H9 (cell line): Measurements from ENCODE around the gene RPL21. TPM values are rescaled to one million over a fixed set of nuclear protein-coding genes. Genes with fewer than 3 reads are reported as not detected.

ENCODE experiments used
- DNase-seq: peaks from one replicate; pipeline ENCODE4 v3.0.0-alpha.2; 2017
- H2AFZ ChIP-seq: one replicate; pipeline ENCODE4 v1.6.1; 2013; ENCODE audit warnings: mild to moderate bottlenecking, low read length, control low read depth, moderate library complexity
- H2AK5ac ChIP-seq: 2 replicates; pipeline ENCODE4 v1.6.1; 2013; ENCODE audit warnings: low read length, control low read depth, mixed read lengths; ENCODE audit not compliant: insufficient read length
- H2BK120ac ChIP-seq: one replicate; pipeline ENCODE4 v1.6.1; 2013; ENCODE audit warnings: low read depth, mild to moderate bottlenecking, low read length, control low read depth, inconsistent platforms; ENCODE audit not compliant: poor library complexity, severe bottlenecking
- H2BK12ac ChIP-seq: 2 replicates; pipeline ENCODE4 v1.6.1; 2013; ENCODE audit warnings: low read length, control low read depth, mixed read lengths, low read depth; ENCODE audit not compliant: insufficient read length
- H2BK15ac ChIP-seq: 2 replicates; pipeline ENCODE4 v1.6.1; 2013; ENCODE audit warnings: low read depth, low read length, control low read depth
- H2BK20ac ChIP-seq: one replicate; pipeline ENCODE4 v1.6.1; 2013; ENCODE audit warnings: low read depth, mild to moderate bottlenecking, low read length, control low read depth, inconsistent platforms; ENCODE audit not compliant: poor library complexity, severe bottlenecking
- H2BK5ac ChIP-seq: 2 replicates; pipeline ENCODE4 v1.6.1; 2013; ENCODE audit warnings: low read length, control low read depth, mixed read lengths; ENCODE audit not compliant: insufficient read length
- H3K14ac ChIP-seq: 2 replicates; pipeline ENCODE4 v1.6.1; 2013; ENCODE audit warnings: low read length, control low read depth; ENCODE audit not compliant: insufficient read depth
- H3K18ac ChIP-seq: 2 replicates; pipeline ENCODE4 v1.6.1; 2013; ENCODE audit warnings: low read depth, mild to moderate bottlenecking, mixed read lengths, low read length, control low read depth; ENCODE audit not compliant: insufficient read length
- H3K23ac ChIP-seq: 2 replicates; pipeline ENCODE4 v1.6.1; 2013; ENCODE audit warnings: low read length, control low read depth, mixed read lengths, low read depth; ENCODE audit not compliant: insufficient read length
- H3K23me2 ChIP-seq: 2 replicates; pipeline ENCODE4 v1.6.1; 2013; ENCODE audit warnings: low read depth, mild to moderate bottlenecking, mixed read lengths, low read length, control low read depth; ENCODE audit not compliant: insufficient read length, poor library complexity, severe bottlenecking
- H3K27ac ChIP-seq: 2 replicates; pipeline ENCODE4 v1.5.1; 2013; ENCODE audit warnings: low read length, control low read depth, mixed read lengths, low read depth; ENCODE audit not compliant: insufficient read length
- H3K27me3 ChIP-seq: 2 replicates; pipeline ENCODE4 v1.6.1; 2013; ENCODE audit warnings: low read length, control low read depth, inconsistent platforms; ENCODE audit not compliant: insufficient read depth
- H3K4ac ChIP-seq: 2 replicates; pipeline ENCODE4 v1.6.1; 2013; ENCODE audit warnings: low read depth, mild to moderate bottlenecking, control low read depth, inconsistent platforms, low read length, moderate library complexity
- H3K4me1 ChIP-seq: 2 replicates; pipeline ENCODE4 v1.6.1; 2013; ENCODE audit warnings: low read length, control low read depth, inconsistent platforms; ENCODE audit not compliant: insufficient read depth
- H3K4me2 ChIP-seq: 2 replicates; pipeline ENCODE4 v1.6.1; 2013; ENCODE audit warnings: low read length, control low read depth, mixed read lengths; ENCODE audit not compliant: insufficient read length, insufficient read depth
- H3K56ac ChIP-seq: 2 replicates; pipeline ENCODE4 v1.6.1; 2013; ENCODE audit warnings: low read depth, mild to moderate bottlenecking, mixed read lengths, low read length, control low read depth; ENCODE audit not compliant: insufficient read length
- H3K79me1 ChIP-seq: 2 replicates; pipeline ENCODE4 v1.6.1; 2013; ENCODE audit warnings: low read depth, mild to moderate bottlenecking, moderate library complexity, low read length, control low read depth, inconsistent platforms; ENCODE audit not compliant: insufficient read depth, poor library complexity, severe bottlenecking
- H3K79me2 ChIP-seq: 2 replicates; pipeline ENCODE4 v1.6.1; 2013; ENCODE audit warnings: low read length, control low read depth, inconsistent platforms; ENCODE audit not compliant: insufficient read depth
- H3K9ac ChIP-seq: 2 replicates; pipeline ENCODE4 v1.6.1; 2013; ENCODE audit warnings: low read length, control low read depth, mixed read lengths; ENCODE audit not compliant: insufficient read length; ENCODE audit errors: extremely low read depth
- H3K9me3 ChIP-seq: one replicate; pipeline ENCODE4 v1.6.1; 2013; ENCODE audit warnings: low read depth, low read length, inconsistent platforms; ENCODE audit not compliant: control insufficient read depth
- H3T11ph ChIP-seq: one replicate; pipeline ENCODE4 v1.6.1; 2013; ENCODE audit warnings: mild to moderate bottlenecking, low read length, control low read depth, inconsistent platforms
- H4K20me1 ChIP-seq: one replicate; pipeline ENCODE4 v1.6.1; 2013; ENCODE audit not compliant: control insufficient read depth, insufficient read length, insufficient read depth
- H4K5ac ChIP-seq: 2 replicates; pipeline ENCODE4 v1.6.1; 2013; ENCODE audit warnings: low read depth, mild to moderate bottlenecking, mixed read lengths, low read length, control low read depth; ENCODE audit not compliant: insufficient read length
- H4K8ac ChIP-seq: replicated peaks from 2 replicates; pipeline ENCODE4 v1.6.1; 2013; ENCODE audit warnings: low read length, control low read depth, mixed read lengths, low read depth; ENCODE audit not compliant: insufficient read length
- H4K91ac ChIP-seq: 2 replicates; pipeline ENCODE4 v1.6.1; 2013; ENCODE audit warnings: low read depth, mild to moderate bottlenecking, moderate library complexity, mixed read lengths, low read length, control low read depth; ENCODE audit not compliant: insufficient read length
- H3K27ac Mint-ChIP-seq, 3 experiments: 2 replicates in 2 of 3; 3 replicates in 1 of 3; pipeline ENCODE4 v1.8.0; 2020 to 2021; ENCODE audit warnings: mixed read lengths in 3 of 3, mild to moderate bottlenecking in 1 of 3, moderate library complexity in 1 of 3
- H3K27me3 Mint-ChIP-seq: 2 replicates; pipeline ENCODE4 v1.8.0; 2021; ENCODE audit warnings: low read depth, mild to moderate bottlenecking, moderate library complexity, mixed read lengths
- H3K36me3 Mint-ChIP-seq, 3 experiments: 2 replicates in 2 of 3; 3 replicates in 1 of 3; pipeline ENCODE4 v1.8.0; 2020 to 2021; ENCODE audit warnings: low read depth in 3 of 3, mixed read lengths in 3 of 3; ENCODE audit not compliant: insufficient read depth in 1 of 3
- H3K4me1 Mint-ChIP-seq, 2 experiments: 2 replicates each; pipeline ENCODE4 v1.8.0; 2020; ENCODE audit warnings: mixed read lengths in 2 of 2
- H3K4me3 Mint-ChIP-seq, 2 experiments: 2 replicates in 1 of 2; 3 replicates in 1 of 2; pipeline ENCODE4 v1.8.0; 2020 to 2021; ENCODE audit warnings: mild to moderate bottlenecking in 2 of 2, mixed read lengths in 2 of 2, moderate library complexity in 1 of 2
- H3K9me3 Mint-ChIP-seq, 2 experiments: 2 replicates in 1 of 2; 3 replicates in 1 of 2; pipeline ENCODE4 v1.8.0; 2020; ENCODE audit warnings: mild to moderate bottlenecking in 2 of 2, mixed read lengths in 2 of 2, moderate library complexity in 1 of 2
- WGBS: extraction: QIAGEN DNeasy Blood & Tissue Kit; methylation state at CpG from one replicate; pipeline ENCODE4 v1.1.7; 2013; ENCODE audit warnings: missing lambda C conversion rate, low lambda C conversion rate, mixed read lengths; ENCODE audit not compliant: insufficient read length; ENCODE audit errors: extremely low coverage; 5-methylcytosine and 5-hydroxymethylcytosine counted together
- total RNA-seq: library from RNA; stranded (reverse); gene quantifications from 2 replicates; pipeline ENCODE4 v1.2.1, GENCODE V29; 2021
- TF ChIP-seq, protein P1 (sequence below): fragments of 200-600 bp; sonication (generic); conservative IDR thresholded peaks from 3 replicates; pipeline ENCODE4 v1.8.0; 2021; ENCODE audit warnings: antibody characterized with exemption, mild to moderate bottlenecking

RPL21 gene
- total RNA-seq, 1 experiment from 2014 or later = 1,099 TPM

GRCh38 chr13:27293873-27294515 is 42.6 kb downstream of the RPL21 start:
- no peaks in the 10 kb centered on the region for H3K79me1 ChIP-seq
- H3T11ph ChIP-seq = no peak overlapping the region
- no peak overlapping the region for H3K18ac ChIP-seq
- no peak overlapping the region for H3K14ac ChIP-seq
- no peak overlapping the region for H2BK5ac ChIP-seq
- TF ChIP-seq, protein P1, sequence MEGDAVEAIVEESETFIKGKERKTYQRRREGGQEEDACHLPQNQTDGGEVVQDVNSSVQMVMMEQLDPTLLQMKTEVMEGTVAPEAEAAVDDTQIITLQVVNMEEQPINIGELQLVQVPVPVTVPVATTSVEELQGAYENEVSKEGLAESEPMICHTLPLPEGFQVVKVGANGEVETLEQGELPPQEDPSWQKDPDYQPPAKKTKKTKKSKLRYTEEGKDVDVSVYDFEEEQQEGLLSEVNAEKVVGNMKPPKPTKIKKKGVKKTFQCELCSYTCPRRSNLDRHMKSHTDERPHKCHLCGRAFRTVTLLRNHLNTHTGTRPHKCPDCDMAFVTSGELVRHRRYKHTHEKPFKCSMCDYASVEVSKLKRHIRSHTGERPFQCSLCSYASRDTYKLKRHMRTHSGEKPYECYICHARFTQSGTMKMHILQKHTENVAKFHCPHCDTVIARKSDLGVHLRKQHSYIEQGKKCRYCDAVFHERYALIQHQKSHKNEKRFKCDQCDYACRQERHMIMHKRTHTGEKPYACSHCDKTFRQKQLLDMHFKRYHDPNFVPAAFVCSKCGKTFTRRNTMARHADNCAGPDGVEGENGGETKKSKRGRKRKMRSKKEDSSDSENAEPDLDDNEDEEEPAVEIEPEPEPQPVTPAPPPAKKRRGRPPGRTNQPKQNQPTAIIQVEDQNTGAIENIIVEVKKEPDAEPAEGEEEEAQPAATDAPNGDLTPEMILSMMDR = no peak
- no peak for DNase-seq
- H3K9ac ChIP-seq = no peak overlapping the region
- no peak overlapping the region for H3K4me2 ChIP-seq
- no peaks in the 10 kb centered on the region for H3K79me2 ChIP-seq
- no CpG with 5 or more reads among the region's 4 CpGs for WGBS
- no peak overlapping the region for H4K91ac ChIP-seq
- Mint-ChIP-seq H3K4me3 (no peak overlapping the region), H3K9me3 (peaks cover 0 to 3% of the 10 kb centered on the region in 2 experiments; a peak in 1 of 5 replicates), H3K27ac (no peak overlapping the region), H3K36me3 (no peaks in the 10 kb centered on the region), H3K4me1 (peaks cover 0 to 3% of the 10 kb centered on the region in 2 experiments; a peak in 1 of 4 replicates), H3K27me3 (peaks cover 2% of the 10 kb centered on the region)
- H3K4ac ChIP-seq = no peak overlapping the region
- H2AFZ ChIP-seq = no peak overlapping the region
- H3K56ac ChIP-seq = no peak overlapping the region
- no peak overlapping the region for H2BK12ac ChIP-seq
- no peaks in the 10 kb centered on the region for H3K27me3 ChIP-seq
- no peak overlapping the region for H2BK15ac ChIP-seq
- H3K23ac ChIP-seq = no peak overlapping the region
- no peaks in the 10 kb centered on the region for H3K4me1 ChIP-seq
- no peak overlapping the region for H4K5ac ChIP-seq
- no peak overlapping the region for H2AK5ac ChIP-seq
- no peaks in the 10 kb centered on the region for H4K20me1 ChIP-seq
- no peak overlapping the region for H3K27ac ChIP-seq
- no peak overlapping the region for H2BK20ac ChIP-seq
- no peaks in the 10 kb centered on the region for H3K23me2 ChIP-seq
- no peak overlapping the region for H2BK120ac ChIP-seq
- no peak overlapping the region for H4K8ac ChIP-seq
- no peaks in the 10 kb centered on the region for H3K9me3 ChIP-seq
